Measurements from ENCODE around the gene C5orf63.
"Not testable (repeated sequence)": the region's sequence is repeated elsewhere in the genome, so short reads cannot be mapped to it uniquely, and the experiment has no call there.

C5orf63 gene

GRCh38 chr5:127008300-127008975 is 64.9 kb downstream of the C5orf63 start:
- Histone ChIP-seq H3F3A (ENCODE audit: low read depth) (no peaks in the 10 kb centered on the region), H3K9me2 (replicated peaks; ENCODE audit: low read depth, low read length) (no peaks in the 10 kb centered on the region), H3K4me2 (ENCODE audit: low read depth, low read length, poor library complexity, severe bottlenecking) (no peak overlapping the region), H3K9me3 (ENCODE audit: insufficient read depth, low read depth, low read length) (no peaks in the 10 kb centered on the region), H3K4me3 (ENCODE audit: low read length, poor library complexity, severe bottlenecking) (no peak overlapping the region), H4K20me1 (ENCODE audit: insufficient read depth, low read length, poor library complexity, severe bottlenecking) (no peaks in the 10 kb centered on the region), H3K4me1 (ENCODE audit: insufficient read depth, low read length, poor library complexity, severe bottlenecking) (peaks cover 29% of the 10 kb centered on the region), H3K27me3 (ENCODE audit: insufficient read depth, low read length, poor library complexity, severe bottlenecking) (no peaks in the 10 kb centered on the region), H3K36me3 (ENCODE audit: insufficient read depth, low read length) (no peaks in the 10 kb centered on the region), H3K9ac (ENCODE audit: low read depth, low read length, poor library complexity, severe bottlenecking) (no peak overlapping the region), H3K79me2 (ENCODE audit: insufficient read depth, low read length) (0 out of 2 replicates have a peak, but pooled peaks cover 7% of the 10 kb centered on the region), H2AFZ (ENCODE audit: low read length) (no peak overlapping the region)
- no peak for TF ChIP-seq CTCF (conservative IDR thresholded peaks at IDR 0.05; ENCODE audit: low read length)
- TF ChIP-seq EZH2phosphoT487 (IDR thresholded peaks at IDR 0.05; ENCODE audit: borderline replicate concordance): no peak

DNA sequence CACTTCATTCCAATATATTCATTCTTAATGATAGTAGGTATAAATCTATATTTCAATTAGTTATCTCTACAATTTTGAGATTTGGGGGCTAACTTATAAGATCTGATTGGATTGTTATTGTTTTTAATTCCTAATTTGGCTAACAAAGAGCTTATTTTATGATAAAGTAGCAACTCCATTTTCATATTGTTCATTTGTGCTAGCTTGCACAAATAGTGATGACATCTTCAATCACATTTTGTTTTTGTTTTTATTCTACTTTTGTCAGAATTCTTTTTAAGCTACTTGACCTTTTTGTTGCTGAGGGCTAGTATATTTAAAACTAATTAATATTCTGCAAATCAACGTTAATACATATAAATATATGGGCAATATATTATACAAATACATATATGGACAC is 65.8 kb downstream of the C5orf63 start:
- H4K20me1 ChIP-seq (ENCODE audit: insufficient read depth, low read length, poor library complexity, severe bottlenecking): no peaks in the 10 kb centered on the region
- H3K36me3 ChIP-seq (ENCODE audit: insufficient read depth, low read length): no peaks in the 10 kb centered on the region
- no peaks in the 10 kb centered on the region for H3K9me2 ChIP-seq (replicated peaks; ENCODE audit: low read depth, low read length)
- H3K4me1 ChIP-seq (ENCODE audit: insufficient read depth, low read length, poor library complexity, severe bottlenecking): peaks cover 20% of the 10 kb centered on the region
- no peak overlapping the region for H3K4me2 ChIP-seq (ENCODE audit: low read depth, low read length, poor library complexity, severe bottlenecking)
- no peak overlapping the region for H3K9ac ChIP-seq (ENCODE audit: low read depth, low read length, poor library complexity, severe bottlenecking)
- H3K9me3 ChIP-seq (ENCODE audit: insufficient read depth, low read depth, low read length): no peaks in the 10 kb centered on the region
- TF ChIP-seq EZH2phosphoT487 (IDR thresholded peaks at IDR 0.05; ENCODE audit: borderline replicate concordance) (no peak), CTCF (conservative IDR thresholded peaks at IDR 0.05; ENCODE audit: low read length) (no peak)
- H3K27me3 ChIP-seq (ENCODE audit: insufficient read depth, low read length, poor library complexity, severe bottlenecking): no peaks in the 10 kb centered on the region
- no peaks in the 10 kb centered on the region for H3F3A ChIP-seq (ENCODE audit: low read depth)
- no peak overlapping the region for H3K4me3 ChIP-seq (ENCODE audit: low read length, poor library complexity, severe bottlenecking)
- H3K79me2 ChIP-seq (ENCODE audit: insufficient read depth, low read length): 0 out of 2 replicates have a peak, but pooled peaks cover 7% of the 10 kb centered on the region
- H2AFZ ChIP-seq (ENCODE audit: low read length): no peak overlapping the region

DNA sequence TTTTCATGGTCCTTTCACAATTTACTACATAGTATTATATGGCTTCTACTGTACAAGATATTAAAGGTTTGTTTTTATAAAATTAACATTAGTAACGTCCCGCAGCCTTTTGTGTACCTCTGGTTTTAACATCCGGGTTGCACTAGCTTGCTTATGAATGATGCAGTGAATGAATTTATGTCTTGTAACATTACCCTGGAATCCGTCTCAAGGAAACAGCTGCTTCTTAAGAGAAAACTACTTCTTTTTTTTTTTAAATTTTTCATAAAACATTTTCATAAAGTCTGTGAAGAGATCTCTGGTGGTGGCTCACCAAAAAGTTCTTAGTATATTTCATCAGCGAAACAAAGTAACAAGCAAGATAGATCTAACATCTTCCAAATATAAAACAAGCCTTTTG is 66.6 kb downstream of the C5orf63 start:
- no peaks in the 10 kb centered on the region for H3K36me3 ChIP-seq (ENCODE audit: insufficient read depth, low read length)
- H2AFZ ChIP-seq (ENCODE audit: low read length): no peak overlapping the region
- no peak overlapping the region for H3K9ac ChIP-seq (ENCODE audit: low read depth, low read length, poor library complexity, severe bottlenecking)
- no peaks in the 10 kb centered on the region for H4K20me1 ChIP-seq (ENCODE audit: insufficient read depth, low read length, poor library complexity, severe bottlenecking)
- no peak for TF ChIP-seq CTCF (conservative IDR thresholded peaks at IDR 0.05; ENCODE audit: low read length)
- no peak for TF ChIP-seq EZH2phosphoT487 (IDR thresholded peaks at IDR 0.05; ENCODE audit: borderline replicate concordance)
- no peaks in the 10 kb centered on the region for H3K9me3 ChIP-seq (ENCODE audit: insufficient read depth, low read depth, low read length)
- H3K79me2 ChIP-seq (ENCODE audit: insufficient read depth, low read length): 0 out of 2 replicates have a peak, but pooled peaks cover 7% of the 10 kb centered on the region
- H3K4me3 ChIP-seq (ENCODE audit: low read length, poor library complexity, severe bottlenecking): no peak overlapping the region
- H3F3A ChIP-seq (ENCODE audit: low read depth): no peaks in the 10 kb centered on the region
- no peaks in the 10 kb centered on the region for H3K27me3 ChIP-seq (ENCODE audit: insufficient read depth, low read length, poor library complexity, severe bottlenecking)
- no peak overlapping the region for H3K4me2 ChIP-seq (ENCODE audit: low read depth, low read length, poor library complexity, severe bottlenecking)
- H3K4me1 ChIP-seq (ENCODE audit: insufficient read depth, low read length, poor library complexity, severe bottlenecking): peaks cover 12% of the 10 kb centered on the region
- H3K9me2 ChIP-seq (replicated peaks; ENCODE audit: low read depth, low read length): no peaks in the 10 kb centered on the region

- not testable (repeated sequence) for H3K4me3 ChIP-seq (ENCODE audit: low read length, poor library complexity, severe bottlenecking); H3K79me2 ChIP-seq (ENCODE audit: insufficient read depth, low read length); H3K4me2 ChIP-seq (ENCODE audit: low read depth, low read length, poor library complexity, severe bottlenecking); H4K20me1 ChIP-seq (ENCODE audit: insufficient read depth, low read length, poor library complexity, severe bottlenecking); H3K9ac ChIP-seq (ENCODE audit: low read depth, low read length, poor library complexity, severe bottlenecking); H3K9me2 ChIP-seq (replicated peaks; ENCODE audit: low read depth, low read length); H3K9me3 ChIP-seq (ENCODE audit: insufficient read depth, low read depth, low read length); H2AFZ ChIP-seq (ENCODE audit: low read length); H3K4me1 ChIP-seq (ENCODE audit: insufficient read depth, low read length, poor library complexity, severe bottlenecking); H3K27me3 ChIP-seq (ENCODE audit: insufficient read depth, low read length, poor library complexity, severe bottlenecking); H3F3A ChIP-seq (ENCODE audit: low read depth); H3K36me3 ChIP-seq (ENCODE audit: insufficient read depth, low read length)
These were observed 68.0 kb downstream of the C5orf63 start for GRCh38 chr5:127005282-127005681.

Measured in Loucy (cell line).